ENCODE results near the gene THEMIS.

The THEMIS gene

GRCh38 chr6:127923135-127923534 lies 22.3 kb upstream of the THEMIS start:
- Histone ChIP-seq H3K4me3 (ENCODE audit: low read depth, low read length) (no peak overlapping the region), H3K36me3 (no peaks in the 10 kb centered on the region), H3K27ac (no peak overlapping the region), H3K9me3 (ENCODE audit: severe bottlenecking) (no peaks in the 10 kb centered on the region), H3K27me3 (ENCODE audit: insufficient read depth, low read depth, severe bottlenecking) (no peaks in the 10 kb centered on the region)
- no peak for DNase-seq
- TF ChIP-seq, protein P1, sequence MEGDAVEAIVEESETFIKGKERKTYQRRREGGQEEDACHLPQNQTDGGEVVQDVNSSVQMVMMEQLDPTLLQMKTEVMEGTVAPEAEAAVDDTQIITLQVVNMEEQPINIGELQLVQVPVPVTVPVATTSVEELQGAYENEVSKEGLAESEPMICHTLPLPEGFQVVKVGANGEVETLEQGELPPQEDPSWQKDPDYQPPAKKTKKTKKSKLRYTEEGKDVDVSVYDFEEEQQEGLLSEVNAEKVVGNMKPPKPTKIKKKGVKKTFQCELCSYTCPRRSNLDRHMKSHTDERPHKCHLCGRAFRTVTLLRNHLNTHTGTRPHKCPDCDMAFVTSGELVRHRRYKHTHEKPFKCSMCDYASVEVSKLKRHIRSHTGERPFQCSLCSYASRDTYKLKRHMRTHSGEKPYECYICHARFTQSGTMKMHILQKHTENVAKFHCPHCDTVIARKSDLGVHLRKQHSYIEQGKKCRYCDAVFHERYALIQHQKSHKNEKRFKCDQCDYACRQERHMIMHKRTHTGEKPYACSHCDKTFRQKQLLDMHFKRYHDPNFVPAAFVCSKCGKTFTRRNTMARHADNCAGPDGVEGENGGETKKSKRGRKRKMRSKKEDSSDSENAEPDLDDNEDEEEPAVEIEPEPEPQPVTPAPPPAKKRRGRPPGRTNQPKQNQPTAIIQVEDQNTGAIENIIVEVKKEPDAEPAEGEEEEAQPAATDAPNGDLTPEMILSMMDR (IDR thresholded peaks at IDR 0.05; ENCODE audit: low read depth, low read length): no peak

DNA sequence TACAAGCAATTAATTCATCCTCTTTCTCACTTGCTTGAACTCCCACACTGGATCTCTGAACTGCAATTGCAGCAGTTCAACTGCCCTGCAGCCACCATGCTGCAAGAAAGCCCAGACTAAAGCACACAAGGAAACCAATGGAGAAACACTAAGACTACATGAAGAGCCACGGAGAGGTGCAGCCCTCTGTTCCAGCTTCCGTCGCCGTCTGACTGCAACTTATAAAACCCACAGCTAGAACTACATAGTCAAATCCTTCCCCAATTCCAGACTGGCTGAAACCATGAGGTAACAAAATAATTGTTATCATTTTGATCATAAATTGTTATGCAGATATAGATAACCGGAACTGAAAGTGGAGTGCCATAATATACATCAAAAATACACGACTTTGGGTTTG lies 21.1 kb upstream of the THEMIS start:
- DNase-seq: no peak
- Histone ChIP-seq H3K9me3 (ENCODE audit: severe bottlenecking) (no peaks in the 10 kb centered on the region), H3K27me3 (ENCODE audit: insufficient read depth, low read depth, severe bottlenecking) (no peaks in the 10 kb centered on the region), H3K36me3 (no peaks in the 10 kb centered on the region), H3K4me3 (ENCODE audit: low read depth, low read length) (no peak overlapping the region), H3K27ac (no peak overlapping the region)
- TF ChIP-seq, protein P1 (IDR thresholded peaks at IDR 0.05; ENCODE audit: low read depth, low read length): no peak

DNA sequence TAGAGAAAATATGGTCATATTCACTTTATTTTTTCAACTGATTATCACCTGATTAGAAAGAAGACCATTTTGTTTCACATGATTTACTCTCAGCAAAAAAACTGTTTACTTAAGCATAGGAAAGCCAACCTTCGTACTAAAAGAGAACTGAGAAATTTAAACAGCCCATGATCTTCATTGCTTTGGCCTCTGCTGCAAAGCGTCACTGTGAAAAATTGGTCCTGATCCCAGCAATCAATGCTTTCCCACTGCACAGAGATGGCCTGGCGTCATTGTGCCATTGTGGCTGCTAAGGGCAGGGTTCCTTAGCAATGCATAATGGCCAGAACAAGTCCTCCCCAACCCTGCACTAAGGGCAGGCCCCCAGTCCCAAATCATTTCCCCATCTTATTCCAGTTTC lies 19.9 kb upstream of the THEMIS start:
- no peak overlapping the region for H3K27ac ChIP-seq
- H3K36me3 ChIP-seq: no peaks in the 10 kb centered on the region
- H3K9me3 ChIP-seq (ENCODE audit: severe bottlenecking): no peaks in the 10 kb centered on the region
- DNase-seq: no peak
- no peak overlapping the region for H3K4me3 ChIP-seq (ENCODE audit: low read depth, low read length)
- TF ChIP-seq, protein P1 (IDR thresholded peaks at IDR 0.05; ENCODE audit: low read depth, low read length): no peak
- H3K27me3 ChIP-seq (ENCODE audit: insufficient read depth, low read depth, severe bottlenecking): no peaks in the 10 kb centered on the region

DNA sequence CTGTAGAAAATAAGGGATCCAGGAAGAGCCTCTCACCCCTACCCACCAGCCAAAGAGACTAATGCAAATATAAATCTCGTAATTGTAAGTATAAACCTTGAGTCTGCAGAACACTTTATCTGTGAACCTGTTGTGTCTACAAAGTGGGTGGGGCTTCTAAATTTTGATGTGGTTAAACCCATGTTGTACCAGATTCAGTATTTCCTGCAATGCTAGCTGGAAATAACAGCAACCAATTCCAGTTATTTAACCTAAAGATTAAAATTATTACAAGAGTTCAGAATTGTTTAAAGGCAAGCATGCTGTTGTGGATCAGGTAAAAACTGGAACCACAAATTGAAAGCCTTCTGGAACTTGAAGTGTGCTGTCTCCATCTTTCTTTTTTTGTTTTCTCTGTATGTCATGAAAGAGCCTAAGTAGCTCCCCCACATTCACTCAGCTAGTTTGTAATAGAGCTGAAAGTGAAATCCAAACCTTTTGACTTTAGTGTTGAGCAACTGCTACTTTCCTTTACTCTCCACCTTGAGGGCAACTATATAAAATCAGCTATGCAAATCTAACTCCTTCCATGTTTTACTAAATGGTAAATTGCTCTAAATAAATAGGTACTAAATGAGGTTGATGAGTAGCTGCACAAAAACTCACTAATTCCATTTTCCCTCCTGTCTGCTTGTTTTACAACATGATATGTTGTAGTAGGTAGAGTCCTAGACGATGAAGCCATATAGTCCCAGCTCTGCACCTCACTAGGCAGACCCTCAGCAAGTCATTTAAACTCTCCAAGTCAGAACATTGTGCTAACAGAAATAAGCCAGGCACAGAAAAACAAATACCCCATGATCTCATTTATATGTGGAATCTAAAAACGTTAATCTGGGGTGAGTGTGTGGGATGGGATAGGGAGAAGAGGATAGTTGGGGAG lies 17.9 kb upstream of the THEMIS start:
- DNase-seq: no peak
- TF ChIP-seq, protein P1 (IDR thresholded peaks at IDR 0.05; ENCODE audit: low read depth, low read length): no peak
- Histone ChIP-seq H3K27me3 (ENCODE audit: insufficient read depth, low read depth, severe bottlenecking) (no peaks in the 10 kb centered on the region), H3K9me3 (ENCODE audit: severe bottlenecking) (no peaks in the 10 kb centered on the region), H3K4me3 (ENCODE audit: low read depth, low read length) (no peak overlapping the region), H3K36me3 (no peaks in the 10 kb centered on the region), H3K27ac (no peak overlapping the region)

DNA sequence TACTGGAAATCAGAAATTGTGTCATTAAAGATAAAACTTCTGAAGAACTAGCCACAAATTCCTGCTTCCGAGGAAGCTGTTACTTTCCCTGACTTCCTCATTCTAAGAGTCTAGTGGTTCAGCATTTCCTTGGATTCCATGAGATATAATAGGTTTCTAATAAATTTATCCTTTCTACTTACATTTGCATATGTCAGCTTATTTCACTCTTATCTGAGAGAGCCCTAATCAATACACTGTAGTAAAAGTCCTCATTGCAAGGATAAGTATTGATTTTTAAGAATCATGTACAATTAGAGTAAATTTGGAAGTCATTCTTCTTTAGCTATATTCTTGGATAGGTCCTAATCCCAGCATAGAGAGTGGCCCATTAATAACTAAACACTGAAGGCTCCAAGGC lies 16.9 kb upstream of the THEMIS start:
- DNase-seq: no peak
- Histone ChIP-seq H3K9me3 (ENCODE audit: severe bottlenecking) (no peaks in the 10 kb centered on the region), H3K27ac (no peak overlapping the region), H3K27me3 (ENCODE audit: insufficient read depth, low read depth, severe bottlenecking) (no peaks in the 10 kb centered on the region), H3K4me3 (ENCODE audit: low read depth, low read length) (no peak overlapping the region), H3K36me3 (no peaks in the 10 kb centered on the region)
- TF ChIP-seq, protein P1 (IDR thresholded peaks at IDR 0.05; ENCODE audit: low read depth, low read length): no peak

Measured in WERI-Rb-1 (cell line).